COR-L47 (cell line): ENCODE data around the gene ENTREP1.
"Not testable (repeated sequence)": the region's sequence is repeated elsewhere in the genome, so short reads cannot be mapped to it uniquely, and the experiment has no call there.

Experiments used
- DNase-seq: peaks from one replicate; lab custom pipeline; 2025; lab: John Stamatoyannopoulos, UW

ENTREP1 gene

GRCh38 chr9:69371001-69371400, 46.0 kb downstream of the ENTREP1 start:
- DNase-seq, result no peak

- no peak for DNase-seq
Observed at GRCh38 chr9:69376651-69377050, 51.6 kb downstream of the ENTREP1 start.

- DNase-seq, result no peak
Observed at GRCh38 chr9:69377291-69377690, 52.3 kb downstream of the ENTREP1 start.

GRCh38 chr9:69377981-69378380, 53.0 kb downstream of the ENTREP1 start:
- DNase-seq, result no peak

- no peak for DNase-seq
Observed at GRCh38 chr9:69379270-69379982, 54.4 kb downstream of the ENTREP1 start.

- DNase-seq, result no peak
Observed at GRCh38 chr9:69380301-69380700, 55.3 kb downstream of the ENTREP1 start.

GRCh38 chr9:69380811-69381210, 55.8 kb downstream of the ENTREP1 start:
- no peak for DNase-seq

GRCh38 chr9:69382135-69382534, 57.1 kb downstream of the ENTREP1 start:
- DNase-seq, result no peak

GRCh38 chr9:69385581-69386033, 60.6 kb downstream of the ENTREP1 start:
- DNase-seq, result peak; percentile 50

- DNase-seq, result no peak
Observed at GRCh38 chr9:69386651-69387050, 61.6 kb downstream of the ENTREP1 start.

- DNase-seq, result no peak
Observed at GRCh38 chr9:69388596-69388995, 63.6 kb downstream of the ENTREP1 start.

- DNase-seq, result peak; percentile 28
Observed at GRCh38 chr9:69389437-69389995, 64.5 kb downstream of the ENTREP1 start.

GRCh38 chr9:69391487-69391886, 66.5 kb downstream of the ENTREP1 start:
- no peak for DNase-seq

- DNase-seq, result no peak
Observed at GRCh38 chr9:69391946-69392345, 66.9 kb downstream of the ENTREP1 start.

GRCh38 chr9:69392826-69393225, 67.8 kb downstream of the ENTREP1 start:
- no peak for DNase-seq

- DNase-seq, result no peak
Observed at GRCh38 chr9:69393425-69393824, 68.4 kb downstream of the ENTREP1 start.

GRCh38 chr9:69395718-69396117, 70.7 kb downstream of the ENTREP1 start:
- DNase-seq, result no peak

GRCh38 chr9:69396759-69397158, 71.7 kb downstream of the ENTREP1 start:
- no peak for DNase-seq

GRCh38 chr9:69397384-69398214, 72.6 kb downstream of the ENTREP1 start:
- DNase-seq, result no peak

GRCh38 chr9:69400470-69400869, 75.5 kb downstream of the ENTREP1 start:
- no peak for DNase-seq

GRCh38 chr9:69409936-69410335, 84.9 kb downstream of the ENTREP1 start:
- not testable (repeated sequence) for DNase-seq

GRCh38 chr9:69411246-69411645, 86.2 kb downstream of the ENTREP1 start:
- no peak for DNase-seq
